ENCODE results near the gene FNDC10.
"Not testable (repeated sequence)": the region's sequence is repeated elsewhere in the genome, so short reads cannot be mapped to it uniquely, and the experiment has no call there.

GRCh38 chr1:1648265-1648664, 48.3 kb upstream of the FNDC10 start:
- TF ChIP-seq POLR2A, POLR2AphosphoS5 (IDR thresholded peaks at IDR 0.05; ENCODE audit: low read depth, low read length): not testable (repeated sequence)
